ENCODE measurements around the gene NEDD8.

DNA sequence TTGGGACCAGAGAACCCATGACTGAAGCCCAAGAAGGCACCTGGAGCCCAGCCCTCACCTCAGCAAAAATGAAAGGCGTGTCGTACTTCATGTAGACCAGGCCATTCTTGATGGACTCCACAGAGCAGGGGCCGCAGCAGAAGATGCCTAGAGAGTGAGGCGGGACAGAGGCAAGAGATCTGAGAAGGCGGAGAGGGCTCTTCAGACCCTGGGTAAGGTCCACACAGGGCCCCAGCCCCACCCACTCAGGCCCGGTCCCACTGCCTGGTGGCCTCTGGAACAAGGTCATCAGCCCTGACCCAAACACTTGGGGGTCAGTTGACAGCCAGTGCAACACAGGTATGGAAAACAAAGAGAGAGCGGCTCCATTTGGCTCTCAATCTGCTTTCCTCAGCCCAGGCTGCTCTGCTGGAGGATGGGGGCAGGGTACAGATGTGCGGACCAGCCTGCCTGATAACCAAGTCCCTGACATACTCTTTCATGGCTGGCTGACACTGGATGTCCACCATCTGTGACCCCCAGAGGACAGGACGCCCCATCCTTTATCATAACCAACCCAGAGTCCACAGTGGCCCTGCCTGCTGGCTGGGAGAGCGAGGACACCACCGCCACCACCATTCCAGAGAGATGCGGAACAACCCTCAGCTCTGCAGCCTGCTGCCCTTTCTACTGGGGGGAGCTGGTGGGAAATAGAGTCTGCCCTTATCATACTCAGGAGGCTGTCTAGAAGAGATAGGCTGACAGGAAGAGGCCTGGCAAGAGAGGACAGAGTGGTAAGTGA, 24.0 kb upstream of the NEDD8 start:
- TF ChIP-seq YY1 (IDR thresholded peaks at IDR 0.05; ENCODE audit: insufficient read depth, insufficient read length) (no peak), ZNF274 (IDR thresholded peaks at IDR 0.05; ENCODE audit: low read depth, low read length) (no peak)

All from NT2/D1 (cell line).